Neural progenitor cell (in vitro differentiated cells): ENCODE data around the gene DOCK7.

Source experiments
- CTCF ChIP-seq: fragments of 200-600 bp; sonication (generic); IDR thresholded peaks from 2 replicates; pipeline ENCODE4 v1.5.1; 2017; ENCODE audit warnings: antibody characterized with exemption, mild to moderate bottlenecking
- EZH2phosphoT487 ChIP-seq: fragments of 200-600 bp; sonication (generic); IDR thresholded peaks from 2 replicates; pipeline ENCODE4 v1.6.1; 2017; ENCODE audit warnings: antibody characterized with exemption

GRCh38 chr1:62717483-62717882, 29.3 kb upstream of the DOCK7 start:
- TF ChIP-seq CTCF, result no peak
- TF ChIP-seq EZH2phosphoT487, result no peak
